K562 (cell line): ENCODE measurements around the gene NFATC2.

Experiments used
- NFYB ChIP-seq: IDR thresholded peaks from 2 replicates; pipeline ENCODE4 v1.6.1; 2011; ENCODE audit warnings: mild to moderate bottlenecking, moderate library complexity; ENCODE audit not compliant: insufficient read length; ENCODE audit errors: extremely low read depth
- SIN3A ChIP-seq, 2 experiments: fragments of 150-350 bp in 1 of 2; IDR thresholded peaks; 2 replicates each; pipeline ENCODE4 v1.6.1; 2011 to 2016; ENCODE audit warnings: borderline replicate concordance in 2 of 2, low read depth in 2 of 2, low read length in 2 of 2, mild to moderate bottlenecking in 2 of 2, moderate library complexity in 2 of 2; ENCODE audit not compliant: control insufficient read depth in 1 of 2
- XRCC5 ChIP-seq: fragments of 200-400 bp; formaldehyde crosslinking; IDR thresholded peaks from 2 replicates; pipeline ENCODE4 v1.6.1; 2017; ENCODE audit warnings: low read depth, mild to moderate bottlenecking, low read length

DNA sequence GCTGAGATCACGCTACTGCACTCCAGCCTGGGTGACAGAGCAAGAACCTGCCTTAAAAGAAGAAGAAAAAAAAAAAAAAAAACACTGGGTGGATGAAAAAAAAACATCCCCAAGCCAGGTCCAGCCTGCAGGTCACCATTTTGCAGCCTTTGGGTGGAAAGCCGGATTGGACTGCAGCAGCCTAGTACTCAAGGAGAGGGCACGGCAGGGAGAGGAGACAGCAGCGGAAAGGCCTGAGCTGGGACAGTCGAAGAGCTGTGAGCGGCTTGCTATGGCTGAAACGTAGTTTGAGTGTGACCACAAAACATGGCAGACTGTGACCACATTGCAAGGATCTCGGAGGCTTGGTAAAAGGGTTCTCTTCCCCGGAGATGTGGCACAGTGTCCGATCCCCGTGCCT is 173.0 kb downstream of the NFATC2 start:
- TF ChIP-seq SIN3A (IDR thresholded peaks at IDR 0.05; ENCODE audit: borderline replicate concordance in 2 of 2, control insufficient read depth in 1 of 2, low read depth in 2 of 2, low read length in 2 of 2) (no peak), NFYB (no peak), XRCC5 (no peak)
